HG03520 (cell line): ENCODE results near the gene CDC42EP4.
"Not testable (repeated sequence)": the region's sequence is repeated elsewhere in the genome, so short reads cannot be mapped to it uniquely, and the experiment has no call there.

Source experiments
- ATAC-seq: cut with Tn5 transposase; IDR thresholded peaks from one replicate; pipeline ENCODE4 v1.9.1; 2021; ENCODE audit warnings: mild to moderate bottlenecking, moderate library complexity; ENCODE audit not compliant: unreplicated experiment

The CDC42EP4 gene

DNA sequence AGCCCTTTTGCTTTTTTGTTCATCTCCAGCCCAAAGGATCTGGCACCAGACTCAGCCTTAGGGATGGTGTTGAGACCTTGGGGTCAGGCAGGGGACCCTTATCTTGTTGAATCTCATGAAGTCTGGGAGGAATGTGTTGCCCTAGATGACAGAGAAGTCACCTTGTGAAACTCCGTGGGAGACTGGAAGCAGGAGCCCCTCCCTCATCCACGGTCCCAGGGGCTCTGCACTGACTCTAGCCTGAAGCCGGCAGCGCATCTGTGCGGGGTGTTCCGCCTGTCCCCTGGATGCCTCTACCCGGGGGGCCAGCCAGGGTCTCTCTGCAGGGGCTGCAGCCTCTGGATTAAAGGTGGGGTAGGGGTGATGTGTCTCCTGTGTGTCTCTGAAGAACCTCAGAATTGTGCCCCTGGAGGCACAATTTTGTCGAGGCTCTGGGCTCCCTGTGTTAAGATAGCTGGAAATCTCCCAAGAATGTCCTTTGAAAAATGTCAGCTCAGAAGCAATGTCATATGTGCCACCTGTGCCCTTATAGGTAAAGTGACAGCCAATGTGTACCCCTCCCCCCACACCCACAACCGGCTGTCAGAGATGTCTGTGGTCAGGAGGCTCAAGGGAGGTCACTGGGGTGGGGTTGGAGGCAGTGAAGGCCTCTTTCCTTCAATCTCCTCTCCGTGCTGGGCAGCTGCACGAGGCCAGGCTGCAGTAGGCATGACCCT is 32.1 kb upstream of the CDC42EP4 start:
- no peak for ATAC-seq

DNA sequence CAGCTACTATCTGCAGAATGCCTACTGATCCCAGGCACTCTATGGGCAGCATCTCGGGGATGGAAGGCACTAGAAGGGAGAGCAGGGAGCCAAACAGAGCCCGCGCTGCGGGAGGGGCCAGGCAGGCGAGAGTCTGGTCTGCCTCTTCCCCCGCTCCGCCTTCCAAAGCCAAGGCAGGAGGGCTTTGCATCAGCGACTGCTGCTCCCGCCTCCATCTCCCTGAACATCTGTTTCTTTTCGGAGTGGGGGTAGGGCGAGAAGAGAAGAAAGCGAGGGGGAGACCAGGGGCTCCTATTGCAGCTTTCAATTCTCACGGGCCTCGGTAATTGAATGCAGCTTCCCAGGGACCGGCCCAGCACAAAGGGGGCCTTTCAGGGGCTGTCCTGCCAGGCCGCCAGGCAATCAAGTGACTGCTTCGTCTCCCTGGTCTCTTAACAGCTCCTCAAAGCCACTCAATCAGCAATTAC is 31.4 kb upstream of the CDC42EP4 start:
- ATAC-seq, result no peak

GRCh38 chr17:73342541-73343167 is 30.9 kb upstream of the CDC42EP4 start:
- no peak for ATAC-seq

DNA sequence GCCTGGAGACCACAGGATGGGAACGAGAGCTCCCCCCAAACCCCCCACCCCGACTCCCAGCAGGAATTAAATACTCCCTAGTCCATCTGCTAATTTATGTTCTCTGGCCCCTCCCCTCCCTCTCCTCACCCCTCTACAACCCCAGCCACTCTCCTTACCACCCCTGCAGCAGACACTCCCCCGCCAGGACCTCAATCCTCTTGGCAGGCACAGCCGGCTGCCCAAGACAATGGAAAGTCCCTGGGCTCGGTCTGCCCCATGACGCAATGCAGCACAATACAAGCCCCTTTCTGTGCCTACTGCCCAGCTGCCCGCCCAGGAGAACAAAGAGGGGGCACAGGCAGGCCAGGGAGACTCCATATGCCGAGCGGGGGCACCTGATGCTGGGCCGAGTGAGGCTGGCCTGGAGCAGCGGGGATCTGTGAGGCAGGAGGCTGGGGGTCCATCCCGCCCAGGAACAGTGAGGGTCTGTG is 30.3 kb upstream of the CDC42EP4 start:
- no peak for ATAC-seq

DNA sequence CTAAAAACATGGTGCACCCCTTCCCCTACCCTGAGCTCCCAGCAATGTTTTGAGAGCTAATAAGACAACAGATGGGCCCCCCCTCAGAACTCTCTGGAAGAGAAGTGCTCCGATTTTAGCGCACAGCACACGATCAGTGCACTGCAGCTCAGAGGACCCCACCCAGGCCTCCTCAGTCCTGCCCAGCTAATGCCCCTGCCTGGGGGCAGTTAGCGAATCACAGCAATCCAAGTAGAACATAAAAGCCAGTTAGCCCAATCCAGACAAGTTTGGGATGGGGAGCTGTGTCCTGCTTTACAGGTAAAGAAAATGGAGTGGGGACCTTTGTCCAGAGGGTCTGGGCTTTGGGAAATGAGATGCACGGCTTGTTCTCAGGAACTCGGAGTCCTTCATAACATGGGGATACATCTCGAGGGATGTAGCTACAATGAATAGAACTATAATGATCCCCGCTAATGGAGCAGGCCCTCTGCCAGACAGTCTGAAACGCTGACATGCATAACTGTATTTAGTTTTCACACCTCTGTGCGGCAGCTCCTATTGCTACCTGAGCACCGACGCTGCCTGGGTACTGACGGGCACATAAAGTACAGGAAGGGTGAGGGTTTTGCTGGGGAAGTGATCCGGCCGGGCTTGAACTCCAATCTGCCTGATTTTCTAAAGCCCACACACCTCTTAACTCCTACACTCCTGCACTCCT is 29.7 kb upstream of the CDC42EP4 start:
- ATAC-seq, result no peak

GRCh38 chr17:73340093-73340596 is 28.3 kb upstream of the CDC42EP4 start:
- ATAC-seq, result no peak

DNA sequence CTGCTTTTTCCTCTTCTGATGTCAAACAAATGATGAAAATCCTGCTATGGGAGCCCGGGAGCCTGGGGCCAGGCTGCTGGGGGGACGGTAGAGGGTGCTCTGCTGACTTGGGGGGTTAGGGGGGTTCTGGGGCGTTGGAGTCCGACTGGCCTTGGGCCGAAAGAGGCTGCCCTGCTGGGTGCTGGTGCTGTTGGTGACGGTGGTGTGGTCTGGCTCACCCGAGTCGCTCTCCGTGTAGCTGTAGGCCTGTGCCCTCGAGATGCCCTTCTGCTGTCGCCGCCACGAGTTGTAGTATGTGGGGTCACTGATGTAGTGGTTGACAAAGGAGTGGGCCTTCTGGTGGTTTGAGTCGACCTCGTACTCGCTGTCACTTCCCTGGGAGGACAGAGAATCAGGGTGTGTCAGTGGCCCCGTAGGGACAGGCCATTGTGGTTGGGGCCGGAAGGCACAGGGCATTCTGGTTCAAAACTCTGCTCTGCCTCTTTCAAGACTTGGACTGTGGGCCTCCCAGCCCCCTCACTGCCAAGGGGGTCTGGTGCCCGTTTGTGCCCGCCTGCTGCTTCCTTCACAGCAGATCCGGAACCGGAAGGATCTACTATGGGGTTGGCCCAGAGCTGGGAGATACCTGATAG is 26.9 kb upstream of the CDC42EP4 start:
- ATAC-seq, result no peak

DNA sequence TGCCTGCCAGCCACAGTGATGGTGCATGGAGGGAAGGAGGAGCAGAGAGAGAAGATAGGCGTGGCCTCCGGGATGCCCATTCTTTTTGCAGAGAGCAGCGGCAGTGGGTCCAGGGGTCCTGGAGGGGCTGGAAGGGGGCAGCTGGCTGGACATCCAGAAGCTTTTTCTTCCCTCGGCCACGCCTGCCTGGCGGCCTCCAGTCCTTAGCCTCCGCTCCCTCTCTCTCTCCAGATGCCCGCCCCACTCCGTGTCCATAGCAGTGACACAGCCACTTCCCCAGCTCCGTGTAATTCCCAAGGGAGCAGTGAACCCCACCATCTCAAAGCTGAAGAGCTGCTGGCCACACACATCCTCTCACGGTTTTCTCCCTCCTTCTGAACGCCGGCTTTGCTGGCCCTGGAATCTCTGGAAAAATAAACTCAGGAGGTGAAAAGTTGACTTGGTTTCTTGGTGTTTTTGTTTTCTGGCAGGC is 26.3 kb upstream of the CDC42EP4 start:
- no peak for ATAC-seq

DNA sequence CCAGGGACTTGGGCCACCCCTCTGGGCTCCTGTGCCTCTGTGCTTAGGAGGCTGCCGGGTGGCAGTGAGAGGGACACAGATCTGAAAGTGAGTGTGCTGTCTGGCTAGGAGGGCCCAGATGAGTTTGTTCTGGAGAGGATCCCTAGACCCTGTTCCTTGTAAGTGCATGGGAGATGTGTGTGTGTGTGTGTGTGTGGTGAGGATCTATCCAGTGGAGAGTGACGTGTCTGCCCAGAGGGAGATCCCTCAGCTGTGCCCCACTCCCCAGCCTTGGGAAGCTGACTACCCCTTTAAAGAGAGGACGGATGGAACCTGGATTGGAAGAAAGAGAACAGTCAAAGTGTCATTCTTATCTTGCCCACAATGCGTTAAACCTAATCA is 25.5 kb upstream of the CDC42EP4 start:
- ATAC-seq, result no peak

DNA sequence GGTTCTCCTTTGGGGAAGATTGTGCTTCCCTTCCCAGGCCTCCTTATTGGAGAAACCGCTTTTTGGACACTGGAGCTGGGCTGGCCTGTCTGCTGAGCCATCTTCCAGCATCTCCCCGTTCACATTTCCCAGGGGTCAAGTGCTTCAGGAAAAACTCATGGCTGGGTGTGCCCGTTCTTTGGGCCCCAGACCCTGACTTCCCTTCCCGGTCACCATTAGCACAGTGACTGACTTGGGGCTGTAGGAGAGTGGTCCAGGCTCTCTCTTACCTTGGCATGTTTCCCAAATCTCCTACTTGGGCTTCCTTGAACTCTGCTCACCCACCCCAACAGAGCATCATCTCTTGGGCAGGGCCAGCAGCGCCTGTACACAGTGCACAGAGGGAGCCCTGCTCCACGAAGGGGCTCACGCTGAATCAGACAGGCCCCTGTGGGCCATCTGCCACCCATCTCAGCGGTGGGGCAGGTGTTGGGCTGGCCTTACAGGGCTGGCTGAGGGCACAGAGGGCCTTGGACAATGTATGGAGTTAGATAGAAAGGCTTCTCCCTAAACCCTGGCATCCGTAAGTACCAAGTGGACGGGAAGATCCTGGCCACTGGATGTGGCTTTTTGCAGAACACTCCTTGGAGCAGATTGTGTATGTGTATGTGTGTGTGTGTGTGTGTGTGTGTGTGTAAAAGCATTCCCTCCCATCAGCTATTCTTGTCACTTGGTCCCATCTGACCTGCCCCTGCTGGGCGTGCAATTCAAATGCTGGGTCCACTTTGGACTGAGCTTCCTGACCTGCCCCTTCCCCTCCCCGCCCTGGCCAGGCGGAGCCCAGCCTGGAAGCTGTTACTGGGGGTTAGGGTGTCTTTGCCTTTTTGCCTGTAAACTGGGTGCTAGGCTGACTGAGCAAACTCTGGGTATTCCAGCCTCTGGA is 24.9 kb upstream of the CDC42EP4 start:
- no peak for ATAC-seq

GRCh38 chr17:73335591-73336407 is 24.0 kb upstream of the CDC42EP4 start:
- ATAC-seq, result no peak

- no peak for ATAC-seq
These were observed 23.1 kb upstream of the CDC42EP4 start for GRCh38 chr17:73334771-73335513.

DNA sequence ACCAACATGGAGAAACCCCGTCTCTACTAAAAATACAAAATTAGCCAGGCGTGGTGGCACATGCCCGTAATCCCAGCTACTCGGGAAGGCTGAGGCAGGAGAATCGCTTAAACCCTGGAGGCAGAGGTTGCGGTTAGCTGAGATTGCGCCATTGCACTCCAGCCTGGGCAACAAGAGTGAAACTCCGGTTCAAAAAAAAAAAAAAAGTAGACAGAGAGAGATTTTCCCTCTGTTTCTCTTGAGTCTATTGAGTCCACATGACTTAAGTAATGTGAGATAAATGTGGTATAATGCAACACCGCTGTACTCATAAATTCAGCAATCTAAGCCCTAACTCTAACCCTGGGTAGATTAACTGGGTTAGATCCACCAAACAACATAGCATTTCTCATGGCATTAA is 21.6 kb upstream of the CDC42EP4 start:
- not testable (repeated sequence) for ATAC-seq

GRCh38 chr17:73331060-73331459 is 19.3 kb upstream of the CDC42EP4 start:
- ATAC-seq, result no peak

DNA sequence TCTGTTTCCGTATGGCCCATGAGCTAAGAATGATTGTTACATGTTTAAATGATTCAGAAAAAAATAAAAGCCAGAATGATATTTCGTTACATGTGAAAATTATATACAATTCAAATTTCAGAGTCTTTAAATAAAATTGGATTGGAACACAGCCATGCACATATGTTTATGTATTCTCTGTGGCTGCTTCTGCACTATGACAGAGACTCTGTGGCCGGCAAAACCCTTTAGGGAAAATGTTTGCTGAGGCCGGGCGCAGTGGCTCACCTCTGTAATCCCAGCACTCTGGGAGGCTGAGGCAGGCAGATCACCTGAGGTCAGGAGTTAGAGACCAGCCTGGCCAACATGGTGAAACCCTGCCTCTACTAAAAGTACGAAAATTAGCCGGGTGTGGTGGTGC is 15.9 kb upstream of the CDC42EP4 start:
- ATAC-seq, result no peak

GRCh38 chr17:73325527-73325842 is 13.7 kb upstream of the CDC42EP4 start:
- ATAC-seq, result no peak

- ATAC-seq, result no peak
These were observed 13.1 kb upstream of the CDC42EP4 start for GRCh38 chr17:73324711-73325526.

DNA sequence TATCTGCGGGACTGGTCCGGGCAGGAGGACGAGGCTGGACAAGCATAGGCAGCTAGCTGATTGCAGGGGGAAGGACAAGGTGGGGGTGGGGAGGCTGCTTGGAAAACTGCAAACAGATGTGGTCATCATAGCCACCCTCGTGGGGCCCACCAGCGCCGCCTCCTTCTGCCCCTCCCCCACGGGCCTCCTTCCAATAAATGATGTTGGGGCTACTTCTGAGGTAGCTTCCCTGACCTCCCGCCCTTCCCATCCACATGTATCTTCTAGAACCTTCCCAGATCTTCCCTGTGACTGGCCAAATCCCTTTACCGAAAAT is 12.3 kb upstream of the CDC42EP4 start:
- ATAC-seq, result no peak
